ENCODE measurements around the gene PPP1R13L. TPM values are rescaled to one million over a fixed set of nuclear protein-coding genes. Genes with fewer than 3 reads are reported as not detected.
"Not testable (repeated sequence)": the region's sequence is repeated elsewhere in the genome, so short reads cannot be mapped to it uniquely, and the experiment has no call there.

The PPP1R13L gene
- total RNA-seq, 4 donors from 2014 or later = 4.1 to 16.8 (median 9.5) TPM

GRCh38 chr19:45440873-45441654, 36.2 kb upstream of the PPP1R13L start:
- DNase-seq (ENCODE audit: extremely low spot score) = no peak
- H3K36me3 ChIP-seq = no peaks in the 10 kb centered on the region
- H3K27me3 ChIP-seq = no peaks in the 10 kb centered on the region
- H3K4me1 ChIP-seq = peaks cover 26 to 55% (median 44%) of the 10 kb centered on the region in 4 donors
- no peaks in the 10 kb centered on the region for H3K9me3 ChIP-seq
- TF ChIP-seq, protein P1, sequence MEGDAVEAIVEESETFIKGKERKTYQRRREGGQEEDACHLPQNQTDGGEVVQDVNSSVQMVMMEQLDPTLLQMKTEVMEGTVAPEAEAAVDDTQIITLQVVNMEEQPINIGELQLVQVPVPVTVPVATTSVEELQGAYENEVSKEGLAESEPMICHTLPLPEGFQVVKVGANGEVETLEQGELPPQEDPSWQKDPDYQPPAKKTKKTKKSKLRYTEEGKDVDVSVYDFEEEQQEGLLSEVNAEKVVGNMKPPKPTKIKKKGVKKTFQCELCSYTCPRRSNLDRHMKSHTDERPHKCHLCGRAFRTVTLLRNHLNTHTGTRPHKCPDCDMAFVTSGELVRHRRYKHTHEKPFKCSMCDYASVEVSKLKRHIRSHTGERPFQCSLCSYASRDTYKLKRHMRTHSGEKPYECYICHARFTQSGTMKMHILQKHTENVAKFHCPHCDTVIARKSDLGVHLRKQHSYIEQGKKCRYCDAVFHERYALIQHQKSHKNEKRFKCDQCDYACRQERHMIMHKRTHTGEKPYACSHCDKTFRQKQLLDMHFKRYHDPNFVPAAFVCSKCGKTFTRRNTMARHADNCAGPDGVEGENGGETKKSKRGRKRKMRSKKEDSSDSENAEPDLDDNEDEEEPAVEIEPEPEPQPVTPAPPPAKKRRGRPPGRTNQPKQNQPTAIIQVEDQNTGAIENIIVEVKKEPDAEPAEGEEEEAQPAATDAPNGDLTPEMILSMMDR (IDR thresholded peaks at IDR 0.05) = no peak
- TF ChIP-seq EP300 (IDR thresholded peaks at IDR 0.05) = no peak
- no peak for TF ChIP-seq POLR2A (IDR thresholded peaks at IDR 0.05; ENCODE audit: low read depth)
- no peak for TF ChIP-seq POLR2AphosphoS5 (IDR thresholded peaks at IDR 0.05)
- no peak overlapping the region for H3K4me3 ChIP-seq
- WGBS = 92% methylated on average over 9 of the region's 9 CpGs
- peak overlapping the region; percentile 92 to 96 (median 94) for H3K27ac ChIP-seq (replicated peaks in 1 of 4)
- intact Hi-C loops (cut with DNase I) = no loop called here

DNA sequence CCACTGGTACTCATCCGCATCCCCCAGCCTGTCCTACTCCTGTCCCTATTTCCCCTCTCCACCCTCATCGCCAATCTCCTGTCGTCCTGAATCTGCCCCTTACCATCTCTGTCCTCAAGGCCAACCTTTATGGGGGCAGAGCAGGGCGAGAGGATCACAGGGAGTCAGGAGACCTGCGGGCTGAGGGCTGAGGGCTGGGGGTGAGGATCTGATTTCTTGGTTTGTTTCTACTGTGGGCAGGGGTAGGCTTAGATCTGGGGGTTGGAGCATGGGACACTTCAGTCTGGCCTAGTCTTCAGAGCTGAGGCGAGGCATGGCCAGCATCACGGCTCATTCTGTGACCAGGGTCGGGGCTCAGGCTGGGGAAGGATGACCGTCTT, 35.4 kb upstream of the PPP1R13L start:
- intact Hi-C loops (cut with DNase I) = no loop called here
- TF ChIP-seq, protein P1 (IDR thresholded peaks at IDR 0.05) = no peak
- TF ChIP-seq POLR2A (IDR thresholded peaks at IDR 0.05; ENCODE audit: low read depth) = no peak
- TF ChIP-seq POLR2AphosphoS5 (IDR thresholded peaks at IDR 0.05) = no peak
- TF ChIP-seq EP300 (IDR thresholded peaks at IDR 0.05) = no peak
- DNase-seq (ENCODE audit: extremely low spot score) = no peak
- H3K4me1 ChIP-seq = peaks cover 26 to 47% (median 42%) of the 10 kb centered on the region in 4 donors
- peak overlapping the region; percentile 66 to 84 (median 78) for H3K4me3 ChIP-seq
- peak overlapping the region; percentile 92 to 96 (median 94) for H3K27ac ChIP-seq (replicated peaks in 1 of 4)
- no peaks in the 10 kb centered on the region for H3K9me3 ChIP-seq
- H3K36me3 ChIP-seq = no peaks in the 10 kb centered on the region
- WGBS = 46% methylated on average over 8 of the region's 9 CpGs
- H3K27me3 ChIP-seq = no peaks in the 10 kb centered on the region

DNA sequence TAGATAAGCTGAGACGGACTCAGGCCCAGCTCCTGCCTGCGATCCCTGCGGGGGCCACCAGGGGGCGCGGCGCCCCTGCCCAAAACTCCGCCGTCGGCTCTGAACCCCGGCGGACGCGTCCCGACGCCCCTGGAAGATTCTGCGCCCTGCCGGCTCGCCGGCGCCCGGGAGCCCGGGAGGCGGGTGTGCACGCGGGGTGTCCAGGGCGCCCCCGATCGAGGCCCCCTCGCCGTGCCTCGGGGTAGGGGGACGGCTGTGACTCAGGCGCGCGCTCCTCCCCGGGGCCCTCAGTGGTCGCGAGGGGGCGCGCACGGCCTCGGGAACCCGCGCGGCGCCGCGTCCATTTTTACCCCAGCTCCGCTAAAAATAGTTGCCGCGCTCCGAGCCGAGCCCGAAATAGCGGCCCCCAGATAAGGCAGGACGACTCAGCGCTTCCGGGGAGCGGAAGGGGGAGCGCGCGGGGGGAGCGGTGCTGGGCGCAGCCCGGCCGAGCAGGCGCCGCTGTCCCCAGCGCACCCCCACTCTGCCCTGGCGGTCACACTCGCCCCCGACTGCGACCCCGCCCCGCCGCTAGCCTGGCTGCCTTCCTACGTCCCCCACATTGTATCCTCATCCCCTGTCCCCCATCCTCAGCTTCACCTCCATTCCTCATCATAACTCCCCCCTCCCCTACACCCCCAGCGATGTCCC, 34.8 kb upstream of the PPP1R13L start:
- DNase-seq (ENCODE audit: extremely low spot score) = peak; percentile 96
- peaks cover 22 to 42% (median 37%) of the 10 kb centered on the region in 4 donors for H3K4me1 ChIP-seq
- no peaks in the 10 kb centered on the region for H3K9me3 ChIP-seq
- H3K27ac ChIP-seq (replicated peaks in 1 of 4) = peak overlapping the region; percentile 92 to 96 (median 94)
- no peaks in the 10 kb centered on the region for H3K36me3 ChIP-seq
- peak overlapping the region; percentile 66 to 84 (median 78) for H3K4me3 ChIP-seq
- no peak for TF ChIP-seq POLR2A (IDR thresholded peaks at IDR 0.05; ENCODE audit: low read depth)
- TF ChIP-seq EP300 (IDR thresholded peaks at IDR 0.05) = no peak
- TF ChIP-seq, protein P1 (IDR thresholded peaks at IDR 0.05) = peak; percentile 97 to 100 (median 100)
- TF ChIP-seq POLR2AphosphoS5 (IDR thresholded peaks at IDR 0.05) = peak; percentile 70 to 77
- H3K27me3 ChIP-seq = no peaks in the 10 kb centered on the region
- WGBS = under 1% methylated on average over 41 of the region's 78 CpGs
- intact Hi-C loops (cut with DNase I) = loop anchor here (2.0 kb wide), 1 partner anchor 39 kb away; no protein-coding TSS in a partner anchor

GRCh38 chr19:45439190-45439568, 34.3 kb upstream of the PPP1R13L start:
- H3K27ac ChIP-seq (replicated peaks in 1 of 4) = peak overlapping the region; percentile 92 to 96 (median 94)
- no peak for TF ChIP-seq POLR2AphosphoS5 (IDR thresholded peaks at IDR 0.05)
- 39% methylated on average over 10 of the region's 10 CpGs for WGBS
- no peak for DNase-seq (ENCODE audit: extremely low spot score)
- peaks cover 18 to 37% (median 31%) of the 10 kb centered on the region in 4 donors for H3K4me1 ChIP-seq
- H3K36me3 ChIP-seq = no peaks in the 10 kb centered on the region
- no peaks in the 10 kb centered on the region for H3K9me3 ChIP-seq
- intact Hi-C loops (cut with DNase I) = loop anchor here (2.0 kb wide), 1 partner anchor 40 kb away; no protein-coding TSS in a partner anchor
- peak overlapping the region; percentile 66 to 84 (median 78) for H3K4me3 ChIP-seq
- H3K27me3 ChIP-seq = no peaks in the 10 kb centered on the region

- TF ChIP-seq, protein P1 (IDR thresholded peaks at IDR 0.05) = no peak
- TF ChIP-seq POLR2A (IDR thresholded peaks at IDR 0.05; ENCODE audit: low read depth) = no peak
- no peak for TF ChIP-seq POLR2AphosphoS5 (IDR thresholded peaks at IDR 0.05)
- TF ChIP-seq EP300 (IDR thresholded peaks at IDR 0.05) = no peak
- 83% methylated on average over 3 of the region's 3 CpGs for WGBS
- intact Hi-C loops (cut with DNase I) = no loop called here
- Histone ChIP-seq H3K36me3 (no peaks in the 10 kb centered on the region), H3K27ac (replicated peaks in 1 of 4) (no peak overlapping the region), H3K4me3 (no peak overlapping the region), H3K27me3 (no peaks in the 10 kb centered on the region), H3K4me1 (peaks cover 10 to 20% (median 15%) of the 10 kb centered on the region in 4 donors), H3K9me3 (no peaks in the 10 kb centered on the region)
- no peak for DNase-seq (ENCODE audit: extremely low spot score)
Measured at GRCh38 chr19:45437328-45437727, 32.5 kb upstream of the PPP1R13L start.

DNA sequence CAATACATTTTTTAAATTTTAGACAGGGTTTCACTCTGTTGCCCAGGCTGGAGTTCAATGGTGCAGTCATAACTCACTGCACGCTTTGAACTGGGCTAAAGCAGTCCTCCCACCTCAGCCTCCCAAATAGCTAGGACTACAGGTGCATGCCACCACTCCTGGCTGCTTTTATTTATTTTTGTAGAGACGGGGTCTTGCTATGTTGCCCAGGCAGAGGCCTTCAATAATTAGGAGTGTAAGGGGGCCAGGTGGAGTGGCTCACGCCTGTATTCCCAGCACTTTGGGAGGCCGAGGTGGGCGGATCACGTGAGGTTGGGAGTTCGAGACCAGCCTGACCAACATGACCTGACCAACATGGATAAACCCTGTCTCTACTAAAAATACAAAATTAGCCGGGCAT, 27.7 kb upstream of the PPP1R13L start:
- peaks cover 9 to 23% (median 22%) of the 10 kb centered on the region in 4 donors for H3K4me1 ChIP-seq
- intact Hi-C loops (cut with DNase I); H3K9me3 ChIP-seq; H3K27ac ChIP-seq (replicated peaks in 1 of 4); H3K36me3 ChIP-seq; H3K27me3 ChIP-seq; H3K4me3 ChIP-seq; DNase-seq (ENCODE audit: extremely low spot score): not testable (repeated sequence)
- WGBS = 94% methylated on average over 8 of the region's 8 CpGs

DNA sequence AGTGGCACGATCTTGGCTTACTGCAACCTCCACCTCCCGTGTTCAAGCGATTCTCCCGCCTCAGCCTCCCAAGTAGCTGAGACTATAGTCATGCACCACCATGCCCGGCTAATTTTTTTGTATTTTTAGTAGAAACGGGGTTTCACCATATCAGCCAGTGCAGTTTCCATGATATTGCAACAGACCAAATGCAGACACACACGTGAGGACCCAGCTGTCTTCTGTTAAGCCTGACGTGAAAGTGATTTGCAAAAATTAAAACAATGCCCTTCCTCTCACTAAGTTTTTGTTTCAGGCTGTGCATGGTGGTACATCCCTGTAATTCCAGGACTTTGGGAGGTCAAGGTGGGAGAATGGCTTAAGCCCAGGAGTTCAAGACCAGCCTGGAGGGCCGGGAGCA, 26.1 kb upstream of the PPP1R13L start:
- intact Hi-C loops (cut with DNase I); H3K27ac ChIP-seq (replicated peaks in 1 of 4): not testable (repeated sequence)

More for the DNA sequence above, 26.1 kb upstream of the PPP1R13L start:
- not testable (repeated sequence) for H3K36me3 ChIP-seq; H3K4me3 ChIP-seq; H3K9me3 ChIP-seq; H3K27me3 ChIP-seq; DNase-seq (ENCODE audit: extremely low spot score)
- 58% methylated on average over 9 of the region's 9 CpGs for WGBS
- H3K4me1 ChIP-seq = peaks cover 12 to 27% (median 24%) of the 10 kb centered on the region in 4 donors

Data from esophagus muscularis mucosa (tissue), 4 donors.